OCI-LY7 (cell line): Measurements from ENCODE around the gene MED31. TPM values are rescaled to one million over a fixed set of nuclear protein-coding genes. Genes with fewer than 3 reads are reported as not detected.

Experiments used
- BruUV-seq: library from RNA; stranded (reverse); fragments of 400-500 nt; replicated peaks from 2 replicates; lab custom pipeline; 2021; lab: Mats Ljungman, UMichigan
- CTCF ChIA-PET: fragments of 300-600 bp; sonication (Branson Sonifier 250); formaldehyde crosslinking; loops from one replicate; lab custom pipeline; 2022; ENCODE audit warnings: antibody characterized with exemption; ENCODE audit not compliant: unreplicated experiment; lab: Charles Lee
- POLR2A ChIA-PET: fragments of 300-600 bp; sonication (Branson Sonifier 250); formaldehyde crosslinking; loops from one replicate; lab custom pipeline; 2022; ENCODE audit warnings: antibody characterized with exemption; lab: Charles Lee
- DNase-seq: peaks from one replicate; pipeline ENCODE4 v3.0.0-alpha.2; 2015; ENCODE audit warnings: low spot score
- H2AFZ ChIP-seq: fragments of 200-600 bp; sonication (generic), shearing (Covaris generic); 2 replicates; pipeline ENCODE4 v1.6.1; 2014; ENCODE audit warnings: mild to moderate bottlenecking, antibody characterized with exemption, low read length, moderate library complexity
- H3K27ac ChIP-seq: fragments of 200-600 bp; sonication (generic); 2 replicates; pipeline ENCODE4 v1.5.1; 2014; ENCODE audit warnings: mixed run types, low read depth, mild to moderate bottlenecking, moderate library complexity, low read length, inconsistent platforms; ENCODE audit not compliant: poor library complexity, severe bottlenecking
- H3K36me3 ChIP-seq: fragments of 200-600 bp; sonication (generic); 2 replicates; pipeline ENCODE4 v1.6.1; 2014; ENCODE audit warnings: mild to moderate bottlenecking, antibody characterized with exemption, low read length, moderate library complexity, mixed read lengths; ENCODE audit not compliant: insufficient read depth
- H3K4me1 ChIP-seq: fragments of 200-600 bp; sonication (generic); 2 replicates; pipeline ENCODE4 v1.5.1; 2014; ENCODE audit warnings: mild to moderate bottlenecking, low read length; ENCODE audit not compliant: insufficient read depth, poor library complexity, severe bottlenecking
- H3K4me2 ChIP-seq: fragments of 200-600 bp; sonication (generic); 2 replicates; pipeline ENCODE4 v1.6.1; 2014; ENCODE audit warnings: mild to moderate bottlenecking, low read length
- H3K4me3 ChIP-seq: fragments of 200-600 bp; sonication (generic); 2 replicates; pipeline ENCODE4 v1.5.1; 2014; ENCODE audit warnings: mild to moderate bottlenecking, low read depth, low read length; ENCODE audit not compliant: poor library complexity, severe bottlenecking
- H3K79me2 ChIP-seq: fragments of 200-600 bp; sonication (generic); 2 replicates; pipeline ENCODE4 v1.6.1; 2016; ENCODE audit warnings: low read depth, mild to moderate bottlenecking, low read length, moderate library complexity, mixed read lengths; ENCODE audit not compliant: insufficient read depth
- H3K9me2 ChIP-seq: fragments of 200-600 bp; sonication (generic); 2 replicates; pipeline ENCODE4 v1.6.1; 2016; ENCODE audit warnings: mild to moderate bottlenecking, low read length, mixed read lengths; ENCODE audit not compliant: insufficient read depth
- H3K9me3 ChIP-seq: fragments of 200-600 bp; sonication (generic); 2 replicates; pipeline ENCODE4 v1.6.1; 2014; ENCODE audit warnings: mild to moderate bottlenecking, mixed run types, low read length, mixed read lengths
- H4K20me1 ChIP-seq: fragments of 200-600 bp; sonication (generic); 2 replicates; pipeline ENCODE4 v1.6.1; 2014; ENCODE audit warnings: mild to moderate bottlenecking, antibody characterized with exemption, low read length, moderate library complexity, mixed read lengths; ENCODE audit not compliant: insufficient read depth
- EZH2phosphoT487 ChIP-seq: fragments of 200-600 bp; sonication (generic); IDR thresholded peaks from 2 replicates; pipeline ENCODE4 v1.6.1; 2018; ENCODE audit warnings: low read depth, borderline replicate concordance, mild to moderate bottlenecking, mixed run types, antibody characterized with exemption, low read length, moderate library complexity, mixed read lengths
- intact Hi-C: fragments of 100-400 bp; cut with micrococcal nuclease; formaldehyde crosslinking; loops from one replicate; pipeline ENCODE4 v1.10.0; 2022; ENCODE audit not compliant: unreplicated experiment
- total RNA-seq, 2 experiments: library from RNA; depleted of rRNA in 1 of 2; stranded (reverse); fragments of >200 nt in 1 of 2; shearing (Covaris generic) in 1 of 2; gene quantifications; 2 replicates each; pipeline ENCODE4 v1.2.3, GENCODE V29; 2014 to 2022
- TF ChIP-seq, protein P1 (sequence below): fragments of 200-600 bp; sonication (generic); conservative IDR thresholded peaks from 2 replicates; pipeline ENCODE4 v1.5.1; 2014; ENCODE audit warnings: mild to moderate bottlenecking, antibody characterized with exemption, low read length, moderate library complexity, mixed read lengths

Gene MED31
- total RNA-seq, 2 experiments from 2014 or later, result 14.6 to 25.2 TPM

DNA sequence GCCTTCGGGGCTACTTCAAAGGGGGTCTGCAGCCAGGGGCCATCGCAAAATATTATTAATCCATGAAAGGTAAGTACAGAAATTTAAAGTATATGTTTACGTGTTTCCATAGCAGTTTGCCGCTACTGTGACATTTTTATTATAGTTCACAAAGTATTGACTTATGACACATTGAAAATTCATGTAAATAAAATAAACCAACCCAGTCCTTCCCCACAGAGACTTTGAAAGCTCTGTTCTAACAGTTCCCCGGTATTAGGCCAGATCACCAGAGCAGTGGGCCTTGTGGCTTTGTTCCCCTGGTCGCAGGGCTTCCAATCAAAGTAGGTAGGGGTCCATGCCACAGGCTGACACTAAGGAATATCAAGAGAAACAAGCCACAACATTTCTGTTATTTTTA, 24.8 kb downstream of the MED31 start:
- Histone ChIP-seq H3K79me2 (no peaks in the 10 kb centered on the region), H3K4me1 (no peaks in the 10 kb centered on the region), H3K4me2 (no peak overlapping the region), H3K9me3 (no peaks in the 10 kb centered on the region), H4K20me1 (no peaks in the 10 kb centered on the region), H3K27ac (no peak overlapping the region), H3K9me2 (no peaks in the 10 kb centered on the region), H3K4me3 (no peak overlapping the region), H3K36me3 (peaks cover 86% of the 10 kb centered on the region), H2AFZ (no peak overlapping the region)
- TF ChIP-seq EZH2phosphoT487, result no peak
- TF ChIP-seq, protein P1, sequence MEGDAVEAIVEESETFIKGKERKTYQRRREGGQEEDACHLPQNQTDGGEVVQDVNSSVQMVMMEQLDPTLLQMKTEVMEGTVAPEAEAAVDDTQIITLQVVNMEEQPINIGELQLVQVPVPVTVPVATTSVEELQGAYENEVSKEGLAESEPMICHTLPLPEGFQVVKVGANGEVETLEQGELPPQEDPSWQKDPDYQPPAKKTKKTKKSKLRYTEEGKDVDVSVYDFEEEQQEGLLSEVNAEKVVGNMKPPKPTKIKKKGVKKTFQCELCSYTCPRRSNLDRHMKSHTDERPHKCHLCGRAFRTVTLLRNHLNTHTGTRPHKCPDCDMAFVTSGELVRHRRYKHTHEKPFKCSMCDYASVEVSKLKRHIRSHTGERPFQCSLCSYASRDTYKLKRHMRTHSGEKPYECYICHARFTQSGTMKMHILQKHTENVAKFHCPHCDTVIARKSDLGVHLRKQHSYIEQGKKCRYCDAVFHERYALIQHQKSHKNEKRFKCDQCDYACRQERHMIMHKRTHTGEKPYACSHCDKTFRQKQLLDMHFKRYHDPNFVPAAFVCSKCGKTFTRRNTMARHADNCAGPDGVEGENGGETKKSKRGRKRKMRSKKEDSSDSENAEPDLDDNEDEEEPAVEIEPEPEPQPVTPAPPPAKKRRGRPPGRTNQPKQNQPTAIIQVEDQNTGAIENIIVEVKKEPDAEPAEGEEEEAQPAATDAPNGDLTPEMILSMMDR, result no peak
- no TSS peak for BruUV-seq
- ChIA-PET POLR2A (no interaction called here), CTCF (no interaction called here)
- no peak for DNase-seq
- intact Hi-C loops, result no loop called here

DNA sequence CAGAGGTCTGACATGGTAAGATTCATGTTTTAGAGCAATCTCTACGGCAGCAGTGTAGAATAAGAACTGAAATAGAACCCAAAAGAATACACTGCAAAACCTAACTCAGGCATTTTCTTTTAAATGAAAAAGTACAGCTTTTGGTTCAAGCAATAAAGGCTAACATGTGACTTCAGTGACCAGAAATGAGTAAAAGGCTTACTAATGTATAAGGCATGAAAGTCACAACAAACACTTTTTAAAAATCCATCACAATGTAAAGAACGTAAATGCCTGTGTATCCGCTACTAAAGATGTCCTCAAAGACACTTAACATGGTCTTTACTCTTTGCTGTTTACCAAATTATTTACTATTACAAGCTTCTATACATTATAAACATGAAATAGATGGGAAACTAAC, 27.5 kb downstream of the MED31 start:
- CTCF ChIA-PET, result no interaction called here
- Histone ChIP-seq H3K4me1 (no peaks in the 10 kb centered on the region), H3K4me3 (no peak overlapping the region), H3K9me3 (no peaks in the 10 kb centered on the region), H3K4me2 (no peak overlapping the region), H3K9me2 (no peaks in the 10 kb centered on the region), H2AFZ (no peak overlapping the region), H4K20me1 (no peaks in the 10 kb centered on the region), H3K27ac (no peak overlapping the region), H3K36me3 (peaks cover 83% of the 10 kb centered on the region), H3K79me2 (no peaks in the 10 kb centered on the region)
- POLR2A ChIA-PET, result interaction anchor here (0.6 kb wide), 2 partner anchors 43 to 81 kb away, joined by 3 to 4 read pairs; no protein-coding TSS in a partner anchor
- BruUV-seq, result no TSS peak
- intact Hi-C loops, result no loop called here
- DNase-seq, result no peak
- TF ChIP-seq EZH2phosphoT487, result no peak
- TF ChIP-seq, protein P1, result no peak

DNA sequence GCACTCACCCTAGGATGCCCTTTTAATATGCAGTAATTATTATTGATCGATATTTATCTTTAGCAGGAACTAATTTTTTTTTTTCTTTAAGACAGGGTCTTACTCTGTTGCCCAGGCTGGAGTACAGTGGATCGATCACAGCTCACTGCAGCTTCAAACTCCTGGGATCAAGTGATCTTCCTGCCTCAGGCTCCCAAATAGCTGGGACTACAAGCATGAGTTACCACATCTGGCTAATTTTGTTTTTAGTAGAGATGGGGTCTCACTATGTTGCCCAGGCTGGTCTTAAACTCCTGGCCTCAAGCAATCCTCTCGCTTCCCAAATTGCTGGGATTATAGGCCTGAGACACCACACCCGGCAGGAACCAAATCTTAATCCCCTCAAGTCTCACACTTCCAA, 40.2 kb downstream of the MED31 start:
- Histone ChIP-seq H3K4me1 (no peaks in the 10 kb centered on the region), H3K9me3 (no peaks in the 10 kb centered on the region), H3K27ac (no peak overlapping the region), H3K4me3 (no peak overlapping the region), H4K20me1 (no peaks in the 10 kb centered on the region), H3K36me3 (peaks cover 77% of the 10 kb centered on the region), H3K4me2 (no peak overlapping the region), H3K9me2 (no peaks in the 10 kb centered on the region), H2AFZ (no peak overlapping the region), H3K79me2 (no peaks in the 10 kb centered on the region)
- TF ChIP-seq, protein P1, result no peak
- no peak for TF ChIP-seq EZH2phosphoT487
- CTCF ChIA-PET, result no interaction called here
- POLR2A ChIA-PET, result interaction anchor here (0.5 kb wide), 1 partner anchor 39 kb away, joined by 3 read pairs; no protein-coding TSS in a partner anchor
- no TSS peak for BruUV-seq
- intact Hi-C loops, result no loop called here
- no peak for DNase-seq
